HUES64 (cell line): ENCODE measurements around the gene LTBP1.
"Not testable (repeated sequence)": the region's sequence is repeated elsewhere in the genome, so short reads cannot be mapped to it uniquely, and the experiment has no call there.

Experiments used
- H3K27ac ChIP-seq: 2 replicates; pipeline ENCODE4 v1.7.0; 2013; ENCODE audit warnings: low read depth, low read length, inconsistent platforms
- H3K27me3 ChIP-seq: 2 replicates; pipeline ENCODE4 v1.6.1; 2013; ENCODE audit warnings: mild to moderate bottlenecking, low read length; ENCODE audit not compliant: insufficient read depth
- H3K36me3 ChIP-seq: 2 replicates; pipeline ENCODE4 v1.6.1; 2013; ENCODE audit warnings: mild to moderate bottlenecking, low read length; ENCODE audit not compliant: insufficient read depth
- H3K4me1 ChIP-seq: 2 replicates; pipeline ENCODE4 v1.6.1; 2013; ENCODE audit warnings: mild to moderate bottlenecking, low read length, moderate library complexity; ENCODE audit not compliant: insufficient read depth
- H3K4me3 ChIP-seq: 2 replicates; pipeline ENCODE4 v1.5.1; 2013; ENCODE audit warnings: mild to moderate bottlenecking, low read length, moderate library complexity
- H3K9ac ChIP-seq: 2 replicates; pipeline ENCODE4 v1.6.1; 2013; ENCODE audit warnings: mild to moderate bottlenecking, low read depth, low read length
- H3K9me3 ChIP-seq: 2 replicates; pipeline ENCODE4 v1.6.1; 2013; ENCODE audit warnings: low read depth, low read length; ENCODE audit not compliant: insufficient read depth
- WGBS: fragments of 150-250, 120-280 bp; methylation state at CpG from one replicate; pipeline ENCODE4 v1.1.7; 2013; ENCODE audit warnings: missing lambda C conversion rate; 5-methylcytosine and 5-hydroxymethylcytosine counted together

The LTBP1 gene

DNA sequence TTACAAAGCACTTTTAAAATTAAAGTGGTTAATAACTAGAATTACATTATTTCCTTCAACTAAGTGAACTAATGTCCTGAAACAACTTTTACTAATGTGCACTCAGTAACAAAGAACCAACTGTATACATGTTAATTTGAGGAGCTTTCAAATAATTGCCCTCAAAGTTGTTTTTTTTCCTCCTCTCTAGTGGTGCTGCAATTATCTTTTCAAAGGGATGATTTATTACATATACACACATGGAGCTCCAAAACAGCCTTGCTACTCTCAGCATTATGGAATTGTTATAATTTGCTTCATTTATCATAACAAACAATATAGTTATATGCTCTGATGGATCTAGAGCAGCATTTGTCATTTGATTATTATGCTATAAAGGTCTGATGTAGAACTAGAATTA, 283.4 kb downstream of the LTBP1 start:
- no peaks in the 10 kb centered on the region for H3K9me3 ChIP-seq
- no peak overlapping the region for H3K27ac ChIP-seq
- H3K4me3 ChIP-seq, result no peak overlapping the region
- H3K4me1 ChIP-seq, result no peaks in the 10 kb centered on the region
- H3K27me3 ChIP-seq, result no peaks in the 10 kb centered on the region
- H3K9ac ChIP-seq, result no peak overlapping the region
- no peaks in the 10 kb centered on the region for H3K36me3 ChIP-seq

DNA sequence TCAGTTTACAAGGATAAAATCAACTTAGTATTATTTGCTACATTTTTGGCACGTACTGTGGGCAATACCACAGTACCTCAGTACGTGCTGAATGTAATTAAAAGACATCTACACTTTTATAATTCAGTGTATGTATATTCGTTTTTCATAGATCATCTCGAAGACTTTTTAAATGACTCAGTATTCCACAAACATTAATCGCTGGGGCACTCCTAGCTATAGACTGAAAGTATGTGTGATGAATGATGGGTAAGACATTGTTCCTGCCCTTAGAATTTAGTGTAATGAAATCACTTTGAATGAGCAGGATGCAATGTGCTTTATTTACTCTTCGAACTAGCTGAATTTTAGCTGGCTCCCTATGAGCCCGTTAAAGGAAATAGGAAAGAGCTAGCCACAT, 284.1 kb downstream of the LTBP1 start:
- 89% methylated on average over 7 of the region's 7 CpGs for WGBS
- H3K9me3 ChIP-seq, result no peaks in the 10 kb centered on the region
- H3K4me1 ChIP-seq, result no peaks in the 10 kb centered on the region
- H3K27me3 ChIP-seq, result no peaks in the 10 kb centered on the region
- no peak overlapping the region for H3K27ac ChIP-seq
- H3K4me3 ChIP-seq, result no peak overlapping the region
- H3K36me3 ChIP-seq, result no peaks in the 10 kb centered on the region
- no peak overlapping the region for H3K9ac ChIP-seq

DNA sequence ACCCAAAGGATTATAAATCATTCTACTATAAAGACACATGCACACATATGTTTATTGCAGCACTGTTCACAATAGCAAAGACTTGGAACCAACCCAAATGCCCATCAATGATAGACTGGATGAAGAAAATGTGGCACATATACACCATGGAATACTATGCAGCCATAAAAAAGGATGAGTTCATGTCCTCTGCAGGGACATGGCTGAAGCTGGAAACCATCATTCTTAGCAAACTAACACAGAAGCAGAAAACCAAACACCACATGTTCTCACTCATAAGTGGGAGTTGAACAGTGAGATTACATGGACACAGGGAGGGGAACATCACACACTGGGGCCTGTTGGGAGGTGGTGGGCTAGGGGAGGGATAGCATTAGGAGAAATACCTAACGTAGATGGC, 288.8 kb downstream of the LTBP1 start:
- not testable (repeated sequence) for H3K27ac ChIP-seq, H3K36me3 ChIP-seq, H3K27me3 ChIP-seq, H3K9me3 ChIP-seq, H3K9ac ChIP-seq, H3K4me1 ChIP-seq, H3K4me3 ChIP-seq
- WGBS, result 100% methylated on average over 1 of the region's 1 CpG

DNA sequence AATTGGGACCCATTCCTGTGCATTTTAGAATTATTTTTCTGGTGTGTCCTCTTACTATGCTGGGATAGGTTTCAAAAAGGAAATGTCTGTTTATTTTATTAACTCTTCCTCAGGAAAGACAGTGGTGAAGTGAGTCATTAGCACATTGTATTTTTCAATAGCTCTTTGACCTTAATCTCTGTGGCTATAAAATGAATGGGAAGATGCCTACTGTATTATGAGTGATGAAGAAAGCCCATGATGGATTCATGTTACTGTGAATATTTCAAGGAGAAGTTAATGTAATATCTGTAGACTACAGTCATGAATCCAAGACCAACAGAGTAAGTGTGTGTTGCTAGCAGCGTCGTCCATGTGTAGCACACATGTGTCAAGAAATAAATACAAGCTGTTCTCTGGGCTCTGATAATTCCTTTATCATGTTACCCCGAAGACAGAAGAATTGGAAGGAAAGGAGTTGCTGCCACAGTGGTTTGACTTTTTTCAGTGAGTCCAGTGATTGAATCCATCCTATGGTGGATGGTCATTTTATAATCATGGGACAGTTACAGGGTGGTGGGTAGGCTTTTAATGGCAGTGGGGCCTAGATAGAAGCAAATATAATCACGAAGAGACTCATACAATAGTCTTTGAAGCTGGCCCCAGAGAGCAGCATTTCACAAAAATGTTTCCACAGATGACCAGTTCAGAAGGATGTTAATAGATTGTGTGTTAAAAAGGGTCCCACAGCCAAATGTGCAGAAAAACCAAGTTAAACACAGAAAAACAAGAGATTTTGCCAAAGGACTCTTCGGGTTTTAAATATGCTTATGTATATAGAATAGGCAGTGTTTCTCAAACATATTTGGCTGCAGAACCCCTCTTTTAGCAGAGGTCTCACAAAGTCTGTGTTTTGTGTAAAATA, 290.0 kb downstream of the LTBP1 start:
- Histone ChIP-seq H3K4me3 (no peak overlapping the region), H3K9ac (no peak overlapping the region), H3K27ac (no peak overlapping the region), H3K9me3 (no peaks in the 10 kb centered on the region), H3K27me3 (no peaks in the 10 kb centered on the region), H3K36me3 (no peaks in the 10 kb centered on the region), H3K4me1 (no peaks in the 10 kb centered on the region)
- 95% methylated on average over 5 of the region's 5 CpGs for WGBS

DNA sequence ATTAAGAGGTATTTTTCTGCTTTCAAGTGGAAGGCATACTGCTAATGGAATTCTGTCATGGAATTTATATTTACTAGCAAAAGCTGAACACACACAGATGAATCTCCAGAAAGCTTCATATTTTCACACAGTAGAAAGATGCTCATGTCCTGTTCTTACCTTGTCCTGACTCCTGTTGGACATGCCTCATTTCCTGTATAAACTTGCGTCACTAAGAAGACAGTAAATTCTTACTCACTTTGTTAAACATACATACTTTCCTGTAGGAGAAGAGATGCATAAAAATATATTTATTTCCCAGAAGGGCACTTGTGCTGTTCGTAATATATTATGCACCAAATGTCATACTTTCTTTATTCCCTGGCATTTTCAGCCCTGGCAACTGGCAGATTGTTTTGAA, 291.4 kb downstream of the LTBP1 start:
- H3K36me3 ChIP-seq, result no peaks in the 10 kb centered on the region
- no peak overlapping the region for H3K27ac ChIP-seq
- no peaks in the 10 kb centered on the region for H3K9me3 ChIP-seq
- no peaks in the 10 kb centered on the region for H3K4me1 ChIP-seq
- WGBS, result 100% methylated on average over 1 of the region's 2 CpGs
- no peak overlapping the region for H3K4me3 ChIP-seq
- H3K9ac ChIP-seq, result no peak overlapping the region
- H3K27me3 ChIP-seq, result no peaks in the 10 kb centered on the region

DNA sequence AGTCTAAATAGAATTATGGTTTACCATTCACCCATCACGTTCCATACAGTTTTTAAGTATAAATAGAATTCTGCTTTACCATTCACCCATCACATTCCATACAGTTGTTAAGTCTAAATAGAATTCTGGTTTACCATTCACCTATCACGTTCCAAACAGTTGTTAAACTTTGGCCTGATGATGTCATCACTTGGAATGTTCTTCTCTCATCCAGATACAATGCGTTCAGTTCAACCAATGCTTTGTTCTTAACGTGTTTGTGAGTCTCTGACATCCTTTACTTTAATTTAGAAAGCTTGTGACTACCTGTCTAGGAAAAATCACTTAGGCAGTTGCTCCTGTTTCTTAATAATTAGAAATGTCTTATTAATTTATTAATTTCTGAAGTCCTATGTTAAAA, 293.4 kb downstream of the LTBP1 start:
- 86% methylated on average over 4 of the region's 4 CpGs for WGBS
- Histone ChIP-seq H3K4me1 (no peaks in the 10 kb centered on the region), H3K9ac (no peak overlapping the region)

DNA sequence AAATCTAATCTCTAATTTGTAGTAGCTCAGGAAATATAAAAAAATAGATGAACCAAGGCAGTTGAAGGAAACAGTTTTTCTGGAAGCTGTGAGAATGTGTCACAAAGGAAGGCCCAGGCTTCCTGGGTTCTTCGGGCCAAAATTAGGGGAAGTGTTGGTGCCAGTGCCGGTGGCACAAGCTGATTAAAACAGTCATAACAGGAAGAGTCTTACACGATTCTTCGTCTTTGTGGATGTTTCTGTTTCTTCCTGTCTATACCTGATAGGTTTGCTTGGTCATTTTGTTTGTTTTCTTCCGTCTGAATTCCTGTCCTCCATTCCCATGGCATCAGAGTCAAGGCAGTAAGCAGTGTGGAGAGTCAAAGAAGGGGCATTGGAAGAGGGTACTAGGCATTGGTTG, 294.3 kb downstream of the LTBP1 start:
- no peaks in the 10 kb centered on the region for H3K27me3 ChIP-seq
- WGBS, result 88% methylated on average over 5 of the region's 5 CpGs
- no peaks in the 10 kb centered on the region for H3K36me3 ChIP-seq
- no peak overlapping the region for H3K4me3 ChIP-seq
- no peaks in the 10 kb centered on the region for H3K4me1 ChIP-seq
- H3K27ac ChIP-seq, result no peak overlapping the region
- H3K9me3 ChIP-seq, result no peaks in the 10 kb centered on the region
- H3K9ac ChIP-seq, result no peak overlapping the region

More for the DNA sequence above, 293.4 kb downstream of the LTBP1 start:
- Histone ChIP-seq H3K27ac (no peak overlapping the region), H3K4me3 (no peak overlapping the region), H3K27me3 (no peaks in the 10 kb centered on the region), H3K36me3 (no peaks in the 10 kb centered on the region), H3K9me3 (no peaks in the 10 kb centered on the region)

DNA sequence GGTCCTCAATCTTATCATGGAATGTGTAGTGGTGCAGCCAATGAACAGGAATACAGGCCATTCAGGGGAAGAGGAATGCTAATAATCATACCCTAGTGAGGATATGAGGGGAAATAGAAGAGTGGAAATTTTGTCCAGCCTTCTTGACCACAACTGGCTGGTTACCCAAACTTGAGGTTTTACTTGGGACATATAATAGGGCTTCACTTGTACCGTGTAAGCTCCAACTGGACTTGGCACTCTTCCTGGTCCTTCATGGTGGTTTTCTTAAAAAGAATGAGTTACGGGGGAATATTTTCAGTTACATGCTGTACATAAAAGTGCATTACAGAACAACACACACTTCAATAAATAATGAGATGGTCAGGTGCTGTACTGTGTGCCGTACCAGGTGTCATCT, 294.8 kb downstream of the LTBP1 start:
- Histone ChIP-seq H3K9me3 (no peaks in the 10 kb centered on the region), H3K4me1 (no peaks in the 10 kb centered on the region)
- WGBS, result 100% methylated on average over 3 of the region's 3 CpGs

DNA sequence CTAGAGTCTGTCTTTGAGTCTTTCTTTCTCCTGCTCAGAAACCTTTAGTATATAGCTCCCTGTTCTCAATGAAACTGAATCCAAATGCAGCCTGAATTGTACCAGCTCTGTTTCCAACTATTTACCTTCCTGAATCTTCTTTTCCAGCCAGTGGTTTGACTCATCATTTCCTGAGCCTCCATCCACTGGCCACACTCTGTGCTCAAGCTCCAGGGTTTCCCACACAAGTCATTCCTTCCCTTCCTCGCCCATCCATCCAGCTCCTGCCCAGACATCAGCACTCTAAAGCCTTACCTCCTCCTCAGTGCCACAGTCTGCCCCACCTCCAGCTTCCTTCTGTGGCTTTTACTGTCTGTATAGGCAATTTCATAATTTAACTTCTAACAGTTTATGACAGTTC, 296.1 kb downstream of the LTBP1 start:
- H3K4me3 ChIP-seq, result no peak overlapping the region
- H3K9me3 ChIP-seq, result no peaks in the 10 kb centered on the region
- no peak overlapping the region for H3K27ac ChIP-seq
- WGBS, result 80% methylated on average over 1 of the region's 1 CpG
- no peaks in the 10 kb centered on the region for H3K27me3 ChIP-seq
- H3K4me1 ChIP-seq, result no peaks in the 10 kb centered on the region
- H3K36me3 ChIP-seq, result no peaks in the 10 kb centered on the region
- no peak overlapping the region; the same call in 1 of the 2 replicates for H3K9ac ChIP-seq

More for the DNA sequence above, 294.8 kb downstream of the LTBP1 start:
- Histone ChIP-seq H3K36me3 (no peaks in the 10 kb centered on the region), H3K27me3 (no peaks in the 10 kb centered on the region), H3K4me3 (no peak overlapping the region), H3K27ac (no peak overlapping the region), H3K9ac (no peak overlapping the region)

DNA sequence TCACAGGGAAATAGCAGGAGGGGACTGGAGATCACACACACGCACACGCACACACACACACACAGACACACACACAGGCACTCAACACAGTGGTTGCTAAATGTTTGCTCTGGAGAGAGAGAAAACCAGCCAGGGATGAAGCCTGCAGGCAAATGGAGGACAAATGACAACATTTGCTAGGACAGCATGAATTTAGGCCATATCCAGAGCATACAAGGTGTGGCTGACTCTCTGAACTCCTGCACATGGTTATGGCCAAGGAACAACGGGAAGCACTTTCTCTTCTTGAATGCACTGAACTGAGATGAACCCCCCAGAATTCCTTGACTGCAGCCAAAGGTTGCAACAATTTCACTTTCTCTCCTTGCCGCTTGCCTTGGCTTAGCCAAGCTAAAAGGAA, 299.7 kb downstream of the LTBP1 start:
- no peak overlapping the region for H3K27ac ChIP-seq
- H3K36me3 ChIP-seq, result no peaks in the 10 kb centered on the region
- H3K9me3 ChIP-seq, result no peaks in the 10 kb centered on the region
- 95% methylated on average over 2 of the region's 4 CpGs for WGBS
- H3K9ac ChIP-seq, result no peak overlapping the region
- H3K4me3 ChIP-seq, result no peak overlapping the region
- H3K4me1 ChIP-seq, result no peaks in the 10 kb centered on the region
- no peaks in the 10 kb centered on the region for H3K27me3 ChIP-seq

DNA sequence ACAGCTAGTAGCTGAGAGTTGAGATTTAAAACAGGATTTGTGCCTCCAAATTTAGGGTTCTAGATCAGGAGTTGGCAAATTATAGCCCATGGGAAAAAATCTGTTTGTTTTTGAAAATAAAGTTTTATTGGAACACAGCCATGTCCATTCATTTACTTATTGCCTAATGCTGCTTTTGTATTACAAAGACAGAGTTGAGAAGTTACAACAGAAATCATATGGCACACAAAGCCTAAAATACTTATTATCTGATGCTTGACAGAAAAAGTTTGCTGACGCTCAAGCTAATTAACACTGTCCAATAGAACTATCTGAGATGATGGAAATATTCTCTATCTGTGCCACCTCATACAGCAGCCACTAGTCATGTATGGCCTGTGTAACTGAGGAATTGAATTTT, 300.6 kb downstream of the LTBP1 start:
- Histone ChIP-seq H3K4me3 (no peak overlapping the region), H3K9ac (no peak overlapping the region), H3K36me3 (no peaks in the 10 kb centered on the region), H3K27me3 (no peaks in the 10 kb centered on the region), H3K9me3 (no peaks in the 10 kb centered on the region), H3K27ac (no peak overlapping the region), H3K4me1 (no peaks in the 10 kb centered on the region)
- WGBS, result 90% methylated on average over 1 of the region's 1 CpG
